Activated CD4-positive, CD25-positive, alpha-beta regulatory T cell (primary cell): ENCODE data around the gene GSTK1.
A peak's percentile ranks its signal among the peaks of the same experiment; 100 is the strongest.
"Not testable (repeated sequence)": the region's sequence is repeated elsewhere in the genome, so short reads cannot be mapped to it uniquely, and the experiment has no call there.

Source experiments
- DNase-seq, 4 experiments: peaks; one replicate each; lab custom pipeline; 2025; lab: John Stamatoyannopoulos, UW

Gene GSTK1

GRCh38 chr7:143238289-143238980 lies 24.8 kb upstream of the GSTK1 start:
- DNase-seq = no peak

GRCh38 chr7:143239813-143240212 lies 23.4 kb upstream of the GSTK1 start:
- DNase-seq = no peak

GRCh38 chr7:143240291-143241168 lies 22.7 kb upstream of the GSTK1 start:
- peak; percentile 13 to 40 (median 29) for DNase-seq

GRCh38 chr7:143242306-143242705 lies 20.9 kb upstream of the GSTK1 start:
- DNase-seq = no peak

GRCh38 chr7:143243111-143243510 lies 20.1 kb upstream of the GSTK1 start:
- no peak for DNase-seq

- DNase-seq = no peak
These were observed 19.6 kb upstream of the GSTK1 start for GRCh38 chr7:143243614-143244013.

GRCh38 chr7:143244321-143244720 lies 18.9 kb upstream of the GSTK1 start:
- no peak for DNase-seq

- DNase-seq = no peak
These were observed 18.1 kb upstream of the GSTK1 start for GRCh38 chr7:143245123-143245522.

GRCh38 chr7:143247372-143247771 lies 15.9 kb upstream of the GSTK1 start:
- DNase-seq = no peak

GRCh38 chr7:143248761-143249354 lies 14.4 kb upstream of the GSTK1 start:
- DNase-seq = no peak

- no peak for DNase-seq
These were observed 13.0 kb upstream of the GSTK1 start for GRCh38 chr7:143250199-143250598.

GRCh38 chr7:143250822-143251221 lies 12.4 kb upstream of the GSTK1 start:
- DNase-seq = no peak

- no peak for DNase-seq
These were observed 11.2 kb upstream of the GSTK1 start for GRCh38 chr7:143252006-143252405.

- no peak for DNase-seq
These were observed 7.7 kb upstream of the GSTK1 start for GRCh38 chr7:143255564-143255963.

GRCh38 chr7:143256325-143256724 lies 6.9 kb upstream of the GSTK1 start:
- no peak for DNase-seq

GRCh38 chr7:143256932-143257331 lies 6.3 kb upstream of the GSTK1 start:
- DNase-seq = no peak

- DNase-seq = no peak
These were observed 5.7 kb upstream of the GSTK1 start for GRCh38 chr7:143257501-143257900.

- no peak for DNase-seq
These were observed 4.4 kb upstream of the GSTK1 start for GRCh38 chr7:143258831-143259230.

GRCh38 chr7:143259765-143260164 lies 3.5 kb upstream of the GSTK1 start:
- no peak for DNase-seq

- no peak for DNase-seq
These were observed 1.3 kb upstream of the GSTK1 start for GRCh38 chr7:143261901-143262300.

- DNase-seq = not testable (repeated sequence)
These were observed 941 bp downstream of the GSTK1 start for GRCh38 chr7:143264196-143264568.

- no peak for DNase-seq
These were observed 1.9 kb downstream of the GSTK1 start for GRCh38 chr7:143265017-143265693.
